ENCODE results near the gene SCN5A.

The SCN5A gene

GRCh38 chr3:38549486-38549885, 100.0 kb downstream of the SCN5A start:
- FAIRE-seq (no peak), DNase-seq (ENCODE audit: insufficient read length, low spot score) (no peak)
- TF ChIP-seq CTCF (IDR thresholded peaks at IDR 0.05; ENCODE audit: insufficient read depth, missing control alignments): no peak

- DNase-seq (ENCODE audit: insufficient read length, low spot score): no peak
- no peak for TF ChIP-seq CTCF (IDR thresholded peaks at IDR 0.05; ENCODE audit: insufficient read depth, missing control alignments)
- no peak for FAIRE-seq
Measured at GRCh38 chr3:38549082-38549481, 100.4 kb downstream of the SCN5A start.

GRCh38 chr3:38548154-38548931, 101.1 kb downstream of the SCN5A start:
- TF ChIP-seq CTCF (IDR thresholded peaks at IDR 0.05; ENCODE audit: insufficient read depth, missing control alignments): no peak
- FAIRE-seq (no peak), DNase-seq (ENCODE audit: insufficient read length, low spot score) (no peak)

GRCh38 chr3:38545983-38546382, 103.5 kb downstream of the SCN5A start:
- FAIRE-seq (no peak), DNase-seq (ENCODE audit: insufficient read length, low spot score) (no peak)
- no peak for TF ChIP-seq CTCF (IDR thresholded peaks at IDR 0.05; ENCODE audit: insufficient read depth, missing control alignments)

- TF ChIP-seq CTCF (IDR thresholded peaks at IDR 0.05; ENCODE audit: insufficient read depth, missing control alignments): no peak
- no peak for DNase-seq (ENCODE audit: insufficient read length, low spot score)
- FAIRE-seq: no peak
Measured at GRCh38 chr3:38545550-38545949, 103.9 kb downstream of the SCN5A start.

GRCh38 chr3:38544926-38545325, 104.6 kb downstream of the SCN5A start:
- TF ChIP-seq CTCF (IDR thresholded peaks at IDR 0.05; ENCODE audit: insufficient read depth, missing control alignments): no peak
- DNase-seq (ENCODE audit: insufficient read length, low spot score) (no peak), FAIRE-seq (no peak)

GRCh38 chr3:38543586-38543985, 105.9 kb downstream of the SCN5A start:
- FAIRE-seq (no peak), DNase-seq (ENCODE audit: insufficient read length, low spot score) (no peak)
- TF ChIP-seq CTCF (IDR thresholded peaks at IDR 0.05; ENCODE audit: insufficient read depth, missing control alignments): no peak

All from D721Med (cell line).